MM.1S (cell line): Measurements from ENCODE around the gene ACSF3.

ENCODE experiments used
- EZH2 ChIP-seq: fragments of 300-600 bp; sonication (generic); optimal IDR thresholded peaks from 2 replicates; pipeline ENCODE3; 2017; ENCODE audit warnings: low read depth, mild to moderate bottlenecking, antibody characterized with exemption, low read length, mixed read lengths
- EZH2phosphoT487 ChIP-seq: fragments of 300-600 bp; sonication (generic); IDR thresholded peaks from 2 replicates; pipeline ENCODE4 v1.6.1; 2018; ENCODE audit warnings: antibody characterized with exemption, low read length
- TF ChIP-seq, protein P1 (sequence below): fragments of 300-600 bp; sonication (generic); IDR thresholded peaks from 2 replicates; pipeline ENCODE4 v1.5.1; 2016; ENCODE audit warnings: antibody characterized with exemption, low read length, mixed read lengths

DNA sequence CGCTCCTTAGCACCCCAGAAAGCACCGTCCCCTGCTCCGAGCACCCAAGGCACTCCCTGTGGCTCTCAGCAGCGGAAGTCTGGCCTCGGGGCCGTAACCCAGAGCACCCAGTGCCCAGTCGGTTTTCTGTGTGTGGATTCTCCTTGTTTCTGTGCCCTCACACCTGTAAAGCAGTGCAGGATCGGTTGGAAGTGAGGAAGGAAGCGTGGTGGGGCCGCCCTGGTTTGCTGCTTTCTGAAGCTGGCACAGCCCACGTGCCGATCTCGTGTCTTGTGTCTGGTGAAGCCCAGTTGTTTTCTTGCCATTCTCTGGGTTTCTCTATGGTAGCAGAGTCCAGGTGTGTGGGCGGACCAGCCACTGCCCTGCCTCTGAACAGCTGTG, 3.7 kb downstream of the ACSF3 start:
- TF ChIP-seq, protein P1, sequence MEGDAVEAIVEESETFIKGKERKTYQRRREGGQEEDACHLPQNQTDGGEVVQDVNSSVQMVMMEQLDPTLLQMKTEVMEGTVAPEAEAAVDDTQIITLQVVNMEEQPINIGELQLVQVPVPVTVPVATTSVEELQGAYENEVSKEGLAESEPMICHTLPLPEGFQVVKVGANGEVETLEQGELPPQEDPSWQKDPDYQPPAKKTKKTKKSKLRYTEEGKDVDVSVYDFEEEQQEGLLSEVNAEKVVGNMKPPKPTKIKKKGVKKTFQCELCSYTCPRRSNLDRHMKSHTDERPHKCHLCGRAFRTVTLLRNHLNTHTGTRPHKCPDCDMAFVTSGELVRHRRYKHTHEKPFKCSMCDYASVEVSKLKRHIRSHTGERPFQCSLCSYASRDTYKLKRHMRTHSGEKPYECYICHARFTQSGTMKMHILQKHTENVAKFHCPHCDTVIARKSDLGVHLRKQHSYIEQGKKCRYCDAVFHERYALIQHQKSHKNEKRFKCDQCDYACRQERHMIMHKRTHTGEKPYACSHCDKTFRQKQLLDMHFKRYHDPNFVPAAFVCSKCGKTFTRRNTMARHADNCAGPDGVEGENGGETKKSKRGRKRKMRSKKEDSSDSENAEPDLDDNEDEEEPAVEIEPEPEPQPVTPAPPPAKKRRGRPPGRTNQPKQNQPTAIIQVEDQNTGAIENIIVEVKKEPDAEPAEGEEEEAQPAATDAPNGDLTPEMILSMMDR = no peak
- TF ChIP-seq EZH2 (no peak), EZH2phosphoT487 (no peak)
